Loucy (cell line): ENCODE results near the gene ETHE1.

Source experiments
- H2AFZ ChIP-seq: fragments of 200-600 bp; sonication (generic); 2 replicates; pipeline ENCODE4 v1.6.0; 2016; ENCODE audit warnings: antibody characterized with exemption, mild to moderate bottlenecking, low read length, moderate library complexity
- H3F3A ChIP-seq: fragments of 200-600 bp; 2 replicates; pipeline ENCODE4 v1.6.0; 2016; ENCODE audit warnings: antibody characterized with exemption, low read depth, mild to moderate bottlenecking
- H3K27me3 ChIP-seq: fragments of 200-600 bp; sonication (generic); 2 replicates; pipeline ENCODE4 v1.6.1; 2014; ENCODE audit warnings: low read length, mild to moderate bottlenecking; ENCODE audit not compliant: insufficient read depth, poor library complexity, severe bottlenecking
- H3K36me3 ChIP-seq: fragments of 200-600 bp; sonication (generic); 2 replicates; pipeline ENCODE4 v1.6.1; 2016; ENCODE audit warnings: low read length; ENCODE audit not compliant: insufficient read depth
- H3K4me1 ChIP-seq: fragments of 200-600 bp; sonication (generic); 2 replicates; pipeline ENCODE4 v1.5.1; 2014; ENCODE audit warnings: low read length, mild to moderate bottlenecking; ENCODE audit not compliant: insufficient read depth, poor library complexity, severe bottlenecking
- H3K4me2 ChIP-seq: fragments of 200-600 bp; sonication (generic); 2 replicates; pipeline ENCODE4 v1.6.0; 2014; ENCODE audit warnings: antibody characterized with exemption, low read length, low read depth, mild to moderate bottlenecking; ENCODE audit not compliant: poor library complexity, severe bottlenecking
- H3K4me3 ChIP-seq: fragments of 200-600 bp; sonication (generic); 2 replicates; pipeline ENCODE4 v1.5.1; 2014; ENCODE audit warnings: low read length, mild to moderate bottlenecking, mixed read lengths; ENCODE audit not compliant: poor library complexity, severe bottlenecking
- H3K79me2 ChIP-seq: fragments of 200-600 bp; sonication (generic); 2 replicates; pipeline ENCODE4 v1.6.1; 2014; ENCODE audit warnings: low read length; ENCODE audit not compliant: insufficient read depth
- H3K9ac ChIP-seq: fragments of 200-600 bp; sonication (generic); 2 replicates; pipeline ENCODE4 v1.6.0; 2014; ENCODE audit warnings: mild to moderate bottlenecking, low read depth, low read length, moderate library complexity; ENCODE audit not compliant: poor library complexity, severe bottlenecking
- H3K9me2 ChIP-seq: fragments of 200-600 bp; sonication (generic); replicated peaks from 2 replicates; pipeline ENCODE4 v1.6.1; 2016; ENCODE audit warnings: low read depth, low read length, mixed read lengths
- H3K9me3 ChIP-seq: fragments of 200-600 bp; sonication (generic); 2 replicates; pipeline ENCODE4 v1.6.1; 2014; ENCODE audit warnings: mild to moderate bottlenecking, antibody characterized with exemption, low read length, low read depth; ENCODE audit not compliant: insufficient read depth
- H4K20me1 ChIP-seq: fragments of 200-600 bp; sonication (generic); 2 replicates; pipeline ENCODE4 v1.6.0; 2014; ENCODE audit warnings: antibody characterized with exemption, low read length, mild to moderate bottlenecking; ENCODE audit not compliant: insufficient read depth, poor library complexity, severe bottlenecking
- CTCF ChIP-seq: fragments of 200-600 bp; sonication (generic); conservative IDR thresholded peaks from 2 replicates; pipeline ENCODE4 v1.5.1; 2014; ENCODE audit warnings: mild to moderate bottlenecking, antibody characterized with exemption, low read length
- EZH2phosphoT487 ChIP-seq: fragments of 200-600 bp; IDR thresholded peaks from 2 replicates; pipeline ENCODE4 v1.6.1; 2018; ENCODE audit warnings: antibody characterized with exemption, mild to moderate bottlenecking, moderate library complexity, borderline replicate concordance

The ETHE1 gene

GRCh38 chr19:43541920-43542650 lies 15.1 kb upstream of the ETHE1 start:
- Histone ChIP-seq H4K20me1 (no peaks in the 10 kb centered on the region), H3F3A (no peaks in the 10 kb centered on the region), H3K79me2 (no peaks in the 10 kb centered on the region), H2AFZ (no peak overlapping the region), H3K4me3 (no peak overlapping the region), H3K4me2 (no peak overlapping the region), H3K27me3 (no peaks in the 10 kb centered on the region), H3K9me2 (no peaks in the 10 kb centered on the region), H3K36me3 (peaks cover 51% of the 10 kb centered on the region; the same call in 1 of the 2 replicates), H3K9me3 (no peaks in the 10 kb centered on the region), H3K4me1 (no peaks in the 10 kb centered on the region), H3K9ac (no peak overlapping the region)
- TF ChIP-seq CTCF = no peak
- TF ChIP-seq EZH2phosphoT487 = no peak

DNA sequence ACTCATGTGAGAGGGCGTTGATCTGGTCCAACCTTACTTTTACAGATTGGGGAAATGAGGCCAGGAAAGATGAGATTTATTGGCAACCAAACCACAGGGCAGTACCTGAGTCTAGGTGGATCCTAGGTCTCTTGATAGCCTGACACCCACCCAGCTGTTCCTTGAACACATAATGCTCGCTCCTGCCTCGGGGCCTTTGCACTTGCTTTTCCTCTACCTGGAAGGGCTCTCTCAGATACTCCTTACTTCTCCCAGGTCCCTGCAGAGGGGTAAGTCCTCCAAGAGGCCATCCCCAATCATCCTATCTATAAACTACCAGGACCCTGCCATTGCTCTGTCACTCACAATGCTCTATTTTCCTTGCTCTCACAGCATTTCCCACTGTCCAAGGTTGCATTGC lies 13.4 kb upstream of the ETHE1 start:
- no peaks in the 10 kb centered on the region for H3F3A ChIP-seq

GRCh38 chr19:43538922-43539321 lies 11.9 kb upstream of the ETHE1 start:
- Histone ChIP-seq H3K9me2 (no peaks in the 10 kb centered on the region), H3K4me1 (no peaks in the 10 kb centered on the region), H3F3A (peaks cover 5% of the 10 kb centered on the region; the same call in 1 of the 2 replicates), H4K20me1 (no peaks in the 10 kb centered on the region), H3K9me3 (no peaks in the 10 kb centered on the region), H3K9ac (no peak overlapping the region), H3K4me3 (no peak overlapping the region), H3K4me2 (no peak overlapping the region), H3K27me3 (no peaks in the 10 kb centered on the region), H2AFZ (no peak overlapping the region), H3K79me2 (no peaks in the 10 kb centered on the region), H3K36me3 (peaks cover 44% of the 10 kb centered on the region; the same call in 1 of the 2 replicates)
- TF ChIP-seq EZH2phosphoT487 (no peak), CTCF (no peak)

More for the DNA sequence above, 13.4 kb upstream of the ETHE1 start:
- no peaks in the 10 kb centered on the region for H3K79me2 ChIP-seq
- H3K9me2 ChIP-seq = no peaks in the 10 kb centered on the region
- no peak overlapping the region for H3K9ac ChIP-seq
- H2AFZ ChIP-seq = no peak overlapping the region
- no peaks in the 10 kb centered on the region for H3K9me3 ChIP-seq
- H3K36me3 ChIP-seq = peaks cover 50% of the 10 kb centered on the region; the same call in 1 of the 2 replicates
- no peaks in the 10 kb centered on the region for H3K4me1 ChIP-seq
- no peak overlapping the region for H3K4me3 ChIP-seq
- H3K27me3 ChIP-seq = no peaks in the 10 kb centered on the region
- TF ChIP-seq CTCF (no peak), EZH2phosphoT487 (no peak)
- no peak overlapping the region for H3K4me2 ChIP-seq
- no peaks in the 10 kb centered on the region for H4K20me1 ChIP-seq
